RWPE1 (cell line): ENCODE measurements around the gene SLC25A53.

Experiments used
- CTCF ChIA-PET: fragments of 350-600 bp; sonication (Branson Sonifier 250); formaldehyde crosslinking; extraction: SDS; loops from one replicate; lab custom pipeline; 2021; lab: Yijun Ruan, JAX
- POLR2A ChIA-PET: fragments of 400-600 bp; formaldehyde crosslinking; extraction: SDS; loops from one replicate; lab custom pipeline; 2020; ENCODE audit warnings: antibody characterized with exemption; ENCODE audit not compliant: low non-redundant PET; lab: Yijun Ruan, JAX
- DNase-seq: peaks from one replicate; pipeline ENCODE4 v3.0.0; 2012; ENCODE audit warnings: low spot score
- H3K27ac ChIP-seq: fragments of 450-650 bp; 2 replicates; pipeline ENCODE4 v1.5.1; 2017
- TF ChIP-seq, protein P1 (sequence below): fragments of 450-650 bp; conservative IDR thresholded peaks from 2 replicates; pipeline ENCODE4 v1.5.1; 2017; ENCODE audit warnings: low read depth, mild to moderate bottlenecking

Gene SLC25A53

DNA sequence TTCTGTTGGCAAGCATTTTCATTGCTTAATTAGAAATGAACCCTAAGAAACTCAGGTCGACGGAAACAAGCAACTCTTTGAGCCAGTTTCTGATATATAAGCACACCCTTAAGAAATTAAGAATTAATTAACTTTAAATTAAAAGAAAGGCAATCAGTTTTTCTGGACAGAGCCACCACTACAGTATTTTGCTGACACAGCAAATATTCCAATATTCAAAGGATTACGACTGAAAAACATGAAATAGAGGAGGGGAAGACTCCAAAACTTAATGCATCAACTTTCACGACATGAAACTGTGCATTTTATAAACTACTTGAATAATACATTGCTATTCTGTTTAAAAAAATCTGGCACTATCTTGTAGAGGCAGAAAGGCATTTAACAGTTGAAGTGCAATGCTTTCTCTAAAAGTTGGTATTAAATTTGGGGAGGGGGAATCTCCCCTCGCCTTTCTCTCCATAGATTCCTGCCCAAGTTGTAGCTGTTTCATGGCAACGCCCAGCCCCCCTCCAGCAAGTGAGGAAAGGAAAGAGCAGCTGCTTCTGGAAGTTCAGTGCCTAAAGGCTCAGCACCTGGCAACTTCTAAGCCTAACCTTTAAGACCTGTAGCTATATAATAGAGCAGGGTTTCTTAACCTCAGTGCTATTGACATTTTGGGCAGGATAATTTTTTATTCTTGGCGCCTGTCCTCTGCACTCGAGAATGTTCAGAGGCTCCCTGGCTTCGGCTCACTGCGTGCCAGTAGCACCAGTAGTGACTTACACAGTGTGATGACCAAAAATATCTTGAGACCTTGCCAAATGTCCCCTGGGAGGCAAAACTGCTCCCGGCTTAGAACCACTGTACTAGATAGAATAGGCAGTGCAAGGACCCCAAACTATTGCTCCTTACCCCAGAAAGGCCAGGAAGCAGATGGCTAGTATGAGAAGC lies 51.2 kb downstream of the SLC25A53 start:
- ChIA-PET CTCF (no interaction called here), POLR2A (no interaction called here)
- no peak for DNase-seq
- TF ChIP-seq, protein P1, sequence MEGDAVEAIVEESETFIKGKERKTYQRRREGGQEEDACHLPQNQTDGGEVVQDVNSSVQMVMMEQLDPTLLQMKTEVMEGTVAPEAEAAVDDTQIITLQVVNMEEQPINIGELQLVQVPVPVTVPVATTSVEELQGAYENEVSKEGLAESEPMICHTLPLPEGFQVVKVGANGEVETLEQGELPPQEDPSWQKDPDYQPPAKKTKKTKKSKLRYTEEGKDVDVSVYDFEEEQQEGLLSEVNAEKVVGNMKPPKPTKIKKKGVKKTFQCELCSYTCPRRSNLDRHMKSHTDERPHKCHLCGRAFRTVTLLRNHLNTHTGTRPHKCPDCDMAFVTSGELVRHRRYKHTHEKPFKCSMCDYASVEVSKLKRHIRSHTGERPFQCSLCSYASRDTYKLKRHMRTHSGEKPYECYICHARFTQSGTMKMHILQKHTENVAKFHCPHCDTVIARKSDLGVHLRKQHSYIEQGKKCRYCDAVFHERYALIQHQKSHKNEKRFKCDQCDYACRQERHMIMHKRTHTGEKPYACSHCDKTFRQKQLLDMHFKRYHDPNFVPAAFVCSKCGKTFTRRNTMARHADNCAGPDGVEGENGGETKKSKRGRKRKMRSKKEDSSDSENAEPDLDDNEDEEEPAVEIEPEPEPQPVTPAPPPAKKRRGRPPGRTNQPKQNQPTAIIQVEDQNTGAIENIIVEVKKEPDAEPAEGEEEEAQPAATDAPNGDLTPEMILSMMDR: no peak
- H3K27ac ChIP-seq: no peak overlapping the region

DNA sequence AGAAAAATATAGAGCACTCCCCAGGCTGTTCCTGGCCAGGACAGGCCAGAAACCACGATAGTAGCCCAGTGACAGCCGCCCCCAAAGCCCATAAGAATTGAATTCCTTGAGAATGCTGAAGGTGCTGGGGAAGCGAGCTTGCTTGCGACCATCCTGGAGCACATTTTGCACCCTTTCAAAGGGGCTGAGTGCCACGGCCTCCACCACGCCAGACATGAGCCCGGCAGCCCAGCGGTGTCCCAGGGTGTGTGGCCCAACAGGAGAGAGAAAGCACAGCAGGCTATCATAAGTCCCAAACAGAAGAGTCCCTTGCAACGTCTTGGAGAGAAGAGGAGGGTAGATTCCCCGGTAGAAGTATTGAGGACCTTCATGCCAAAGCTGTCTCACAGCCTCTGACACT lies 52.1 kb downstream of the SLC25A53 start:
- ChIA-PET CTCF (no interaction called here), POLR2A (no interaction called here)
- no peak for DNase-seq
- H3K27ac ChIP-seq: no peak overlapping the region
- TF ChIP-seq, protein P1: no peak

DNA sequence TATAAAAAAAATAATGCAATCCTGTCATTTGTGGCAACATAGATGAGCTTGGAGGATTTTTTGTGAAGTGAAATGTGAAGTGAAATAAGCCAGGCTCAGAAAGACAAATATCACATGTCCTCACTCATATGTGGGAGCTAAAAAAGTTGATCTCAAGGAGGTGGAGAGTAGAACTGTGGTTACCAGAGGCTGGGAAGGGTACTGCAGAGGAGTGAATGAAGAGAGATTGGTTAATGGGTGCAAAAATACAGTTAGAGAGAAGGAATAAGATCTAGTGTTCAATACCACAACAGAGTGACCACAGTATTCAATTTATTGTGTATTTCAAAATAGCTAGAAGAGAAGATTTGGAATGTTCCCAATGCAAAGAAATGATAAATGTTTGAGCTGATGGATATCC lies 57.9 kb downstream of the SLC25A53 start:
- ChIA-PET CTCF (no interaction called here), POLR2A (no interaction called here)
- no peak overlapping the region for H3K27ac ChIP-seq
- no peak for DNase-seq
- TF ChIP-seq, protein P1: no peak

DNA sequence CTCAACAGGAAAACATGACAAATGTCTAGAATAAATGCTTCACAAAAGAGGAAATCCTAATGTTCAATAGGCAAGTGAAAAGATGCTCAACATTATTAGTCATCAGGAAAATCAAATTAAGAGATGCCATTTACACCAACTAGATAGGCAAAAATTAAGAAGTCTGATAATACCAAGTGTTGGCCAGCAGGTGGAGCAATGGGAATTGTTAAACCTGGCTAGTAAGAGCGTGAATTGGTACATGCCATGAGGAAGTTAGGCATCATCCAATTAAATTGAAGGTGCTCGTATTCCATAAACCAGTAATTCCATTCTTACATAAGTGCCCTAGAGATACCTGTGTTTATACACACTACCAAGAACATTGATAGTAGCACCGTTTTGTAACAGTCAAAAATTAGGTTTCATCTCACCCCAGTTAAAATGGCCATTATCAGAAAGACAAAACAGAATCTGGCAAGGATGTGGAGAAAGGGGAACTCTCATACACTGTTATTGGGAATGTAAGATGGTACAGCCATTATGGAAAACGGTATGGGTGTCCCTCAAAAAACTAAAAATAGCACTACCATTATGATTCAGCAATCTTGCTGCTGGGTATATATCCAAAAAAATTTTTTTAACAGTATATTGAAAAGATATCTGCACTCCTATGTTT lies 58.5 kb downstream of the SLC25A53 start:
- ChIA-PET CTCF (no interaction called here), POLR2A (no interaction called here)
- no peak overlapping the region for H3K27ac ChIP-seq
- TF ChIP-seq, protein P1: peak; percentile 48
- peak; percentile 13 for DNase-seq

DNA sequence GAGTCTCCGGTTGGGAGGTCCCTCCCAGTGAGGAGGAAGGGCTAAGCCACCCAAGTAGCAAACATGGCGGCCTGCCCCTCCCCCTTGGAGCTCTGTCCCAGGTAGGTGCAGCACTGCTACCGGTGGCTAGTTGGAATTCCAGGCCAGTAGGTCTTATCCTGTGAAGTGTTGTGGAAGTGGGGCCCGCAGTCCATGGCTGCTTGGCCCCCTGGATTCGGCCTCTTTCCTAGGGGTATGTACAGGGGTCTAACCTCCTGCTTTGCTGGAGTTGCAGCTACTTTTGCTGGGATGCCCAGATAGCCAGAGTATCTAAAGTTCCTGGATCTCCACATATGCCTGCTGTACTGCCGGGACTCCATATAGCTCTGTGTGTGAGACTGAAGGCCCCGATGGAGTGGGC lies 70.9 kb downstream of the SLC25A53 start:
- TF ChIP-seq, protein P1: no peak
- DNase-seq: no peak
- ChIA-PET CTCF (no interaction called here), POLR2A (no interaction called here)
- H3K27ac ChIP-seq: no peak overlapping the region

DNA sequence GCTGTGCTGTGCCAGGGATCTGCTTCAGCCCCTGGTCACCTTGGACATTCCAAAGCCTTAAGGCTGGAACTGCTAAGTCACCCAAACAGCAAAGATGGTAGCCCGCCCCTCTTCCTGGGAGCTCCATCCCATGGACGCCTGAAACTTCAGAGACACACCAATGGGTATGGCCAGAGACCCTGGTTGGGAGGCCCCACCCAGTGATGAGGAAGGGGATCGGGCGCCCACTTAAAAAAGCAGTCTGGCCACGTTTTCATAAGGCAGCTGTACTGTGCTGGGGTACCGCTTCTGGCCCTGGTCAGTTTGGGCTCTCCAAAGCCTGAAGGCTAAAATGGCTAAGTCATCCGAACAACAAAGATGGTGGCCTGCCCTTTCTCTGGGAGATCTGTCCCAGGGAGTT lies 71.3 kb downstream of the SLC25A53 start:
- TF ChIP-seq, protein P1: no peak
- no peak overlapping the region for H3K27ac ChIP-seq
- CTCF ChIA-PET: no interaction called here
- POLR2A ChIA-PET: no interaction called here
- DNase-seq: no peak
